OCI-M1 (cell line): ENCODE measurements around the gene DIPK1C.

Source experiments
- DNase-seq: peaks from one replicate; lab custom pipeline; 2025; lab: John Stamatoyannopoulos, UW

The DIPK1C gene

GRCh38 chr18:74419761-74420160 lies 37.3 kb downstream of the DIPK1C start:
- no peak for DNase-seq

- no peak for DNase-seq
Observed at GRCh38 chr18:74418023-74418422, 39.1 kb downstream of the DIPK1C start.

- no peak for DNase-seq
Observed at GRCh38 chr18:74416124-74416523, 41.0 kb downstream of the DIPK1C start.

GRCh38 chr18:74414953-74415515 lies 42.1 kb downstream of the DIPK1C start:
- no peak for DNase-seq

GRCh38 chr18:74413836-74414235 lies 43.3 kb downstream of the DIPK1C start:
- DNase-seq, result no peak

- DNase-seq, result no peak
Observed at GRCh38 chr18:74412116-74412880, 44.8 kb downstream of the DIPK1C start.

- DNase-seq, result no peak
Observed at GRCh38 chr18:74411475-74411874, 45.6 kb downstream of the DIPK1C start.

- DNase-seq, result no peak
Observed at GRCh38 chr18:74410441-74410992, 46.6 kb downstream of the DIPK1C start.

GRCh38 chr18:74407888-74408287 lies 49.2 kb downstream of the DIPK1C start:
- DNase-seq, result peak; percentile 18

GRCh38 chr18:74402806-74403433 lies 54.2 kb downstream of the DIPK1C start:
- peak; percentile 36 for DNase-seq

GRCh38 chr18:74400813-74401212 lies 56.3 kb downstream of the DIPK1C start:
- no peak for DNase-seq

- DNase-seq, result peak; percentile 52
Observed at GRCh38 chr18:74399091-74399887, 57.8 kb downstream of the DIPK1C start.

- DNase-seq, result no peak
Observed at GRCh38 chr18:74397572-74397971, 59.5 kb downstream of the DIPK1C start.

GRCh38 chr18:74396171-74397169 lies 60.6 kb downstream of the DIPK1C start:
- no peak for DNase-seq

- no peak for DNase-seq
Observed at GRCh38 chr18:74395648-74396154, 61.4 kb downstream of the DIPK1C start.

- no peak for DNase-seq
Observed at GRCh38 chr18:74395006-74395405, 62.1 kb downstream of the DIPK1C start.

GRCh38 chr18:74392323-74392722 lies 64.8 kb downstream of the DIPK1C start:
- no peak for DNase-seq

- DNase-seq, result peak; percentile 22
Observed at GRCh38 chr18:74390900-74391299, 66.2 kb downstream of the DIPK1C start.

- no peak for DNase-seq
Observed at GRCh38 chr18:74389991-74390390, 67.1 kb downstream of the DIPK1C start.

- DNase-seq, result no peak
Observed at GRCh38 chr18:74389171-74389927, 67.8 kb downstream of the DIPK1C start.
